Right hindlimb (tissue), 1 donor: Measurements from ENCODE around the gene RND1.
A peak's percentile ranks its signal among the peaks of the same experiment; 100 is the strongest.
"Not testable (repeated sequence)": the region's sequence is repeated elsewhere in the genome, so short reads cannot be mapped to it uniquely, and the experiment has no call there.

Source experiments
- DNase-seq: peaks from one replicate; pipeline ENCODE4 v3.0.0-alpha.2; 2018

The RND1 gene

DNA sequence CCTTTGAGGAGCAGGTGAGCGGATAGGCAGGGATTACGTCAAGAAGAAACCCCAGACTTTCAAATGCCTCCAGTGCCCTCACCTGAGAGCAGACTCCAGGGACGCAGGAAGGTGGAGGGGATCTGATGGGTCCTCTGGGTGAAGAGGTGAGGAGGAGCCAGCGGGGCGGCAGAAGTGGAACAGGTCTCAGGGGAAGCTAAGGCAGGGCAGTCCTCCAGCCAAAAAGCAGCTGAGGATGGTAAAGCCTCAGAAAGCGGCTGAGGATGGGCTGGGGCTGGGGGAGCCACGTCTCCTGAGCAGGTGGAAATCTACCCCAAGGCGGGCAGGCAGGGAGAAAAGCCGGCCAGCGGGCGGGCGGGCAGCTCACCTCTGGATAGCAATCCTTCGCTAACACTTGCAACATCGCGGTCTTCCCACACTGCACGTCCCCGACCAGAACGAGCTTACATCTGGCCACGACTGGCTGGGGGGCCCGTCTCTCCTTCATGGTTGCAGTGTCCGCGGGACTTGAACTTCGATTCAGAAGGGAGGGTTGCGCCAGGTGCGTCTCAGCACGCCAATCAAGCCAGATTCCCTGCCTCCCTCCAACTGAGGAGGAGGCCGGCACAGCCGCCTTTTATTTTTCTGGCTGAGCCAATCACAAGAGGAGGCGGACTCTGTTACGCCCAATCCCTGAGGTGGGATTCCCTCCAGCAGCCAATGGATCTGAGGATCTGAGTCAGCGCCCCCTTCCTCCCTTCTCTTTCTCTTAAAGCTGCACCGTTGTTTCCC, at the start of gene RND1:
TSS of gene RND1 (minus strand) at position 590 of the 771 bp plus-strand sequence. CDS start at position 487, 103 bp downstream.
- peak; percentile 93 for DNase-seq

DNA sequence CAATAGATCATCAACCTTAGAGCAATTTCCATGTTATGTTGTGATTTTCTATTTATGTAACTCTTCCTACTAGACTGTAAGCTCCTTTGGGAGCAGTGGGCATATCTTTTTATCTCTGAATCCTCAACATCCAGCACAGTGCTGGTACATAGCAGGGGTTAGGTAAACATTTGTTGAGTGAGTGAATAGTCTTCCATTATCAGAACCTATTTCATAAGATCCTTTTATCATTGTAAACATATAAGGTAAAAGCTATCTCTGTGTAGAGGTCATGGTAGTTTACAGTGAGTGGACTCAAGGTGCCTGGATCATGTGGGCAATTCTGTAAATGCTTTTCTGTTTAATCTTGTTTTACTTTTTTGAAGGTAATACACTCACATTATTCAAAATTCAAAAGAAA, 44.5 kb upstream of the RND1 start:
- no peak for DNase-seq

DNA sequence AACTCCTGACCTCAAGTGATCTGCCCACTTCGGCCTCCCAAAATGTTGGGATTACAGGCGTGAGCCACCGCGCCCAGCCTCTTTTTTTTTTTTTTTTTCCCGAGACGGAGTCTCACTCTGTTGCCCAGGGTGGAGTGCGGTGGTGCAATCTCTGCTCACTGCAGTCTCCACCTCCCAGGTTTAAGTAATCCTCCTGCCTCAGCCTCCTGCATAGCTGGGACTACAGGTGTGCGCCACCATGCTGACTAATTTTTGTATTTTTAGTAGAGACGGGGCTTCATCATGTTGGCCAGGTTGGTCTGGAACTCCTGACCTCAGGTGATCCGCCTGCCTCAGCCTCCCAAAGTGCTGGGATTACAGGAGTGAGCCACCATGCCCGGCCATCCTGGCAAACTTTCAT, 44.0 kb upstream of the RND1 start:
- not testable (repeated sequence) for DNase-seq

DNA sequence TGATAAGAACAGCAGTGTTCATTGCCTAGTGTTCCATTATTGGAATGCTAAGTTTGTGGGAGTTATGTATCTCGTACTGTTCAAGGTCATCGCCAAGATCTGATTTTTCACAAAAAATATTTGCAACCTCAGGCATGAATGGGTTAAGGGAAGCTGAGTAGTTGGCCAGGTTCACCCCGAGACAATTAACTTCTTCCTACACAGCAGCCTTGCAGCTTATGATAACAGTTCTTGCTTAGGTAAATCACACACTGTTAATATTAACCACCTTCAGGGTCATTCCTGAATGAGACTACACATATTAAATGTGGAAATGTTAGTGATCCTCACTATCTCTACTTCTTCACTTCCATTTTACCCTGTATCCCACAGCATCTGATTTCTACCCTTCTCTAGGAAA, 41.6 kb upstream of the RND1 start:
- DNase-seq: no peak

DNA sequence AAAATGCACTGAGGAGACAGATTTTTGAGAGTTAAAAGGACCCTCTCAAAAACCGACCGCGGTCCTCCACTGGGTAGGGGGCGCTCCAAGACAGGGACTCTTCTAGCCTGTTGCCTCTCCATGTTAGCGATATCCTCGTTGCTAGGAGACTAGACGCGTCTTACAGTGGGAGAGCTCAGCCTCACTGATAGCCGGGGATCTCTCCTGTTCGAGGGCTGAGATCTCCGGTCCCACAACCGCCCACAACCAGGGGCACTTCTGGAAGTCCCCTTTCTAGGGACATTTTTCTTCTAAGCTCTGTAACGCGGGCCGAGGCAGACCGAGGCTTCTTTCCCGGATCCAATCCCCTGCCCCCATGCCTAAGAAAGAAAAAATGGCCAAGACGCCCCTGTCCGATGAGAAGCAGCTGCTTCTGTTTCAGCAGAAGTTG, 38.3 kb upstream of the RND1 start:
- peak; percentile 91 for DNase-seq

DNA sequence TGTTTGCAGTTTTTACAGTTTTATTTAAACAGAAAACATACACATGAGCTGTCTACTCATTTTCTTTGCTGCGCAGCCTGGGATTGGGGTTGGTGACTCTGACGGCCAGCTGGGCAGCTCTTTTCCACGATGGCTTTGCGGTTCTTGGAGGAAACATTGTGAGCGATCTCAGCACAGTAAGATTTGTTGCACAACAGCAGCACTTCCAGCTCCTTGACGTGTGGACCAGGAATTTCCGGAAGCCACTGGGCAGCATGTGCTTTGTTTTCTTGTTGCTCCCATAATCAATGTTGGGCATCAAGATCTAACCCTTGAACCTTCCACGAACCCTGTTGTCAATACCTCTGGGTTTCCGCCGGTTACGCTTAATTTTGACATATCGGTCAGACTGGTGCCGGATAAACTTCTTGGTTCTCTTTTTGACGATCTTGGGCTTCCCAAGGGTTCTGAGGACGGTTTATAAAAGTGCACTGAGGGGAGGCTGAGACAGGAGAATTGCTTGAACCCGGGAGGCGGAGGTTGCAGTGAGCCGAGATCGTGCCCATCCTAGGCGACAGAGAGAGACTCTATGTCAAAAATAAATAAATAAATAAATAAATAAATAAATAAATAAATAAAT, 37.8 kb upstream of the RND1 start:
- DNase-seq: no peak

DNA sequence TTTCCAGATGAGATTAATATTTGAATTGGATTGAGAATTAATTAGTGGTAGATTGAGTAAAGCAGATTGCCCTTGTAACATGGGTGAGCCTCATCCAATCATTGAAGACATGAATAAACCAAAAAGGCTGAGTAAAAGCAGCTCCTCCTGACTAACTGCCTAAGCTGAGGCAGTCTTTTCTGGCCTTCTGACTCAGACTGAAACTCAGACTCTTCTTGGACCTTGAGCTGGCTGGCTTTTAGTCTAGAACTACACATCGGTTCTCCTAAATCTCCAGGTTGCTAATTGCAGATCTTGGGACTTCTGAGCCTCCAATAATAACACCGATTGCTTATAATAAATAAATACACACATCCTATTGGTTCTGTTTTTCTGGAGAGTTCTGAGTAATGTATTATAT, 35.6 kb upstream of the RND1 start:
- no peak for DNase-seq

DNA sequence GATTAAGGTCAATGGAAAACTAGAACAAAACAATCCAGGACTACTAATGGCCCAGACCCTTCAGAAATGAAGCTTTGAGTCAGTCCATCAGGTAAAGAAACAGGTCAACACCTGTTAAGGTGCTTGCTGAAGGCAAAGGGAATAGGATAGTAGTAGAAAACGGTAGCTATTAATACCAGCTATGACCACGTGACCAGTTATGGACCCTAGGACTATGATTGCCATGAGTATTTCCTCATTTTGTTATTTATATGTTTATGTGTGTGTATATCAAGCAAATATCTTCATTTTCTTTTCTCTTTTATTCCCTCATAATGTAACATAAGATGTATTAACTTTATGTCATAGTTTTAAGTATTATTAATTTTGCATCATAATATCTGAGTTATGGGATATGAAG, 34.0 kb upstream of the RND1 start:
- no peak for DNase-seq

DNA sequence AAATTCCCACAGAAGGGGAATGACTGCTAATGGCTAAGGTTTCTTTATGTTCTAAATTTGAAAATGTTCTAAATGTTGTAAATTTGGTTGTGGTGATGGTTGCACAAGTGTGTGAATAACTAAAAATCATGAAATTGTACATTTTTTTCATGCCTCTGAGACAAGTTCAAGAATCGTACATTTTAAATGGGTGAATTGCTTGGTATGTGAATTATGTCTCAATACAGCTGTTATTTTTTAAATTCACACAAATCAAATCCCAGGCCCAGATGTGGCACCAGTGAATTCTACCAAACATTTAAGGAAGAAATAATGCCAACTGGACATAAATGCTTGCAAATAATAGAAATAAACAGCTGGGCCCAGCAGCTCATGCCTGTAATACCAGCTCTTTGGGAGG, 28.6 kb upstream of the RND1 start:
- DNase-seq: no peak

DNA sequence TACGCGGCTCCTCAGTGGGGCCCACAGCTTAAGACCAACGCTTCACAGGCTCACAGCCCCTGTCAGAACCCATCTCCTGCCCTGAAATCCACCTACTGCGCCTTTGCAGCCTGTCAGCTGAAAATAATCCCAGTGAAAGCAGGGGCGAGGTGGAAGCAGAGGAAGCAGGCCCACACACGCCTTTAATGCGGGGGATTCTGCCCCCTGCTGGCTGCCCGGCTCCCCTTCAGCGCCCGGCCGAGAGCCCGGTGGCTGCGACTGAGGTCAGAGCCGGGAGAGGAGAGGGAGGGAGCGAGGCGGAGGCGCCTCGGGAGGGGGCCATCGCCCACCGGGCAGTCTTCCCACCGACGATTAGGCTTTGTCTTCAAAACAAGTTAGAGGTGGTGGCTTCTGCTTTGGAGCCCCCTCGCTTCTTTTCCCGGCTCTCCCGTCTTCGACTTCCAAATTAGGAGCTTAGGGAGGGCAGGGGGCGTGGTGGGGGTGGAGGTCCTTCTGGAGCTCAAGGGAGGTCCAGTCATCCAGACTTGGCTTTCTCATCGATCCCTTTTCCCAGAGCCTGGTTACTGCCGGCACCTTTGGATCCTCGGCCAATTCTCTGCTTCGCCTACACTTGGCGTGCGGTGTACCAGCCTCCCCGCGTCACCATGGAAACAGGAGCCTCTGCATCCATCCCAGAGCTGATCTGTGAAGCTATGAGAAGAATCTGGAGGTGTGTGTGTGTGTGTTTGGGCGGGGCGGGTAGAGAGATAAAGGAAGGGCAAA, 25.2 kb upstream of the RND1 start:
- DNase-seq: peak; percentile 88

DNA sequence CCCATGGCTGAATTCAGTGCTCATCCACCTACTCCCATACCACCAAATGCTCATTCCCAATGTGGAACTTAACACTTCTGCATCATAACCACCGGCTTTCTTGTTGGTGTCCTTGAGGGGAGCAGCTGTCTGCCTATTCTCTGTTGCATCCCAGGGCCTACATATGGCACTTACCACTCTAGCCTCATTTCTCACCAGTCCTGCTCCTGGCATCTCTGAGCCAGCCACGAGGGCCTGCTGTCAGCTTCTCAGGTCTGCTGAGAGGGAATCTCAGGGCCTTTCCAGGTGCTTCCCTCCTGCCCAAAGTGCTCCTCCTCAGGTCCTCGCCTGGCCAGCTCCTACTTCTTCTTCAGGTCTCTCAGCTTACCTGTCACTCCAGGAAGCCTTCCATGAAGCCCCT, 24.0 kb upstream of the RND1 start:
- no peak for DNase-seq

DNA sequence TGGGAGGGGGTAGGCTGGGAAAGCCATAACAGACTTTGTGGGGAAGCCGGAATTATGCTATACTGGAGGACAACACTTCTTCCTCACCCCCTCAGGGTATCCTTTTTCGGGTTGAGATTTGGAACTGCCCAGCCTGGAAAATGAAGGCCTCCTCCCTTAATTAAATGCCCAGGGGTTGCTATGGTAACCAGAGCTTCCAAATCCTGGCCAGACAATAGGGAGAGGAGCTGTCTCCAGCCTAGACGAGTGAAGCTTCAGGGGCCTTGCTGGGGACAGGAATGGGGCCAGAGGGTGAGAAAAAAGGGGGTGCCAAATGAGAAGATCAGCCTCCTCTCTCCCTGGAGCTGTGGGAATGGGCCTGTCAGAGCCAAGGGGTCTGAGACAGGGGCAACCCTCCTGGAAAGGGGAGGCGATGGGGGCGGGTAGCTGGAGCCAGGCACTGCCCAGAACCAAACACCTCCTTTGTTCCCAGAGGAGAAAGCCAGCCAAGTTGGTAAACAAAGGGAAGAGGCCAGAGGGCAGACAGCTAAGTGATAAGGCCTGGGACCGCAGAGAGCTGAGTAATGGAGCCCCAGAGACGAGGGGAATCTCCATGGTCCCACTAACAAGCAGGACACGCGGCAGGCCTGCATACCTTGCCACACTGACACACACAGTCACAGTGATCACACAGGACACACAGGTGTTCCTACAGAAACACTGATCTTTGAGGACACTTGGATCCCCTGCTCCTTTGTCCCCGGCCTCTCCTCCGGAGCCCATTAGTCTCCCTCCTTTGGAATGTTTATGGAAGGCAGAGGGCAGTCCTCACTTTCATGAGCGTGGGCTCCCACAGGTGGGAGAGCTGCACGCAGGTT, 17.9 kb upstream of the RND1 start:
- no peak for DNase-seq

DNA sequence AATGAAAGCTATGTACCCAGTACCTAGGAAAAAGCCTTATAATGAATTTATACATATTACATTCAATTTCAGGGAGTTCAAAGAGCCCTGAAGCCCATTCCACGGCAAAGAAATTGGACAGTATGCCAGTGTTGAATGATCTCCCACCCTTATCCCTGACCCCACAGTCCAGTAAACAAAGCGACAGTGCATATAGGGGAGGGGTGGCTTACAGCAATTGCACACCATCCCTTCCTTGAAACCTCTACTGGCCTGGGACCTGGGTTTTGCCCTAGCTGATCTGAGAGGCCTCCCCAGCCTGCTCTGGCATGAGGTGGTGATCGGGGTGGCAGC, 17.3 kb upstream of the RND1 start:
- DNase-seq: no peak

DNA sequence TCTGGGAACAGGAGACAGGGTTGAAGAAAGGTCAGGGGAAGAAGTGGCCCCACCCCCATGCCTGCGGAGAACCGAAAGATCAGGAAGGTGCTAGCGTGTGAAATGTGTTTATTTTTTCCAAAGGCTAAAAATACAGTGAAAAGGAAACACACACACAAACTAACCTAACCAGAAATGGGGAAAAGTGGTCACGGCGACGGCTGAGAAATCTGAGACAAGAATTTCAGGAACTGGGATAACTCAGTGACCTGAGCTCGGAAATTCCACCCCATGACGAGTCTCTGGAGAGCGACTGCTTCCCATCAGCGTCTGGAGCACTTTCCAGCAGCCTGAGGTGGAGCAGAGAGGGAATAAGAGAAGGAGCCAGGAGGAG, 16.6 kb upstream of the RND1 start:
- DNase-seq: peak; percentile 50

DNA sequence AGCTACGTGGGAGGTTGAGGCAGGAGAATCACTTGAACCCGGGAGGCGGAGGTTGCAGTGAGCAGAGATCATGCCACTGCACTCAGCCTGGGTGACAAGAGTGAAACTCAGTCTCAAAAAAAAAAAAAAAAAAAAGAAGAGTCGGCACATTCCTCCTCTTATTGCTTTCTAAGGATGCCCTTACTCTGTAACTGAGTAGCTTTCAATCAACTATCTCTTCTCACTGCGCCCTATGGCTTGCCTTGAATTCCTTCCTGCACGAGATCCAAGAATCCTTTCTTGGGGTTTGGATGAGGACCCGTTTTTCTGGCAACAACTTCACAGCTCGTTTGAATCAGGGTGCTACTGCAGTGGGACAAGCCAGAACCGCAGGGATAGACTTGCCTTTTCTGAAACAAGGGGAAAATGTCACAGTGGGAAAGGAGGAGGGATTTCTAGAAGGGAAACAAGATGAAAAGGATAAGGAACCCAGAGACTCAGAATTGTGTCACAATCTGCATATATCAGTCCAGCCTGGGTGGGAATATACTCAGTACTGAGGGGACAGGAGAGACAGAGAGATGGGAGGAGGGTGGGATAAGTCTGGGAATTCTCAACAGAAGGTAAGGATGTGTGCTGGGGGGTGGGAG, 16.1 kb upstream of the RND1 start:
- no peak for DNase-seq

DNA sequence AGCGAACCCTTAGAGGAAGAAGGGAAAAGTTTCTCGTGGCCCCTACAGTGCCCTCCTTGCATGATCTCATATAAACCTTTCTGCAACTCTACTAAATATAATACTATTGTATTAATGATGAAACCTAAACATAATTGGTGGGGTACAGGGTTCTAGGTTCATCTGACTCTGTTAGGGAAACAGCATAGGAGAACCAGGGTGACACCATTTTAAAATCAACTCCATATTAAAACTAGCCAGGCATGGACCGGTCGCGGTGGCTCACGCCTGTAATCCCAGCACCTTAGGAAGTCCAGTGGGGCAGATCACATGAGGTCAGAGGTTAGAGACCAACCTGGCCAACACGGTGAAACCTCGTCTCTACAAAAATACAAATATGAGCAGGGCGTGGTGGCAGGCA, 15.0 kb upstream of the RND1 start:
- DNase-seq: no peak

DNA sequence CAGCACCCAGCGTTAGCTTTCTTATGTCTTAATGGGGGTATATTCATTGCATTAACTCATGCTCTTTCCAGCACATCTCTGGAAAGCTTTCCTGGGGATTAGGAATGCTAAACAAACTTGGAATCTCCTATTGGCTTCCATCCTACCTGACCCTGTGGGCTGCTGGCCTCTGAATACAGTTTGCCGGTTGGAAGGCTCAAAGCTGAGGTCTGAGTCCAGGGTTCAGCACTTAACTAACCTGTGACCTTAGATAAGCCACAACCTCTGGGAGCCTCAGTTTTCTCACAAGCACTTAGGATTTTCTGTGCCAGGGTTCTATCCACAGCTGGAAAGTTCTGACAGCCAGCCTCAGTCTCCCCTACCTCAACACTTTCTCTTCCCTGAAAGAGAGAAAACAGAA, 12.9 kb upstream of the RND1 start:
- DNase-seq: no peak

DNA sequence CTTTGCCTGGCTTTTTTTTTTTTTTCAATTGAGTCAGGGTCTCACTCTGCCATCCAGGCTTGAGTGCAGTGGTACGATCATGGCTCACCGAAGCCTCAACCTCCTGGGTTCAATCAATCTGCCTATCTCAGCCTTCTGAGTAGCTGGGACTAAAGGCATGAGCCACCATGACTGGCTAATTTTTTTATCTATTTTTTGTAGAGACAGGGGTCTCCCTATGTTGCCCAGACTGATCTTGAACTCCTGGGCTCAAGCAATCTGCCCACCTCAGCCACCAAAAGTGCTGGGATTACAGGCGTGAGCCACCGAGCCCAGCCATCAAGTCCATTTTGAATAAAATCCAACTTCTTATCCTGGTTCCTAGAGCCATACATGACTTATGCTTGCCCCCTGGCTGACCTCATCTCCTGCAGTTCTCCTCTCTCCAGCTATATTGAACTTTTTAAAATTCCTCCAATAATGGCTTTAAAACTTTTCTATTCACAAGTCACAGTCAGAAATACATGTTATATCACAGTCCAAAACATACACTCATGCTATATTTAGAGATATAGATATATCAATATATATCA, 10.4 kb upstream of the RND1 start:
- no peak for DNase-seq

DNA sequence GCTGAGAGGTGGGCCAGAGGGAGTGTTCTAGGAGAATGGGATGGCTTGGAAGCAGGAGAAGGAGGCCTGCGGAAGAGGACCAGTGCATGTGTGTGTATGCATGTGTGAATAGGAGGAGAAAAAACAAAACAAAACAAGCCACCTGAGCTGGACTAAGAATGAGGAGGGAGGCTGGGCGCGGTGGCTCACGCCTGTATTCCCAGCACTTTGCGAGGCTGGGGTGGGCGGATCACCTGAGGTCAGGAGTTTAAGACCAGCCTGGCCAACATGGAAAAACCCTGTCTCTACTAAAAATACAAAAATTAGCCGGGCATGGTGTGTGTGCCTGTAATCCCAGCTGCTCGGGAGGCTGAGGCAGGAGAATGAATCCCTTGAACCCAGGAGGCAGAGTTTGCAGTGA, 7.9 kb upstream of the RND1 start:
- DNase-seq: not testable (repeated sequence)

DNA sequence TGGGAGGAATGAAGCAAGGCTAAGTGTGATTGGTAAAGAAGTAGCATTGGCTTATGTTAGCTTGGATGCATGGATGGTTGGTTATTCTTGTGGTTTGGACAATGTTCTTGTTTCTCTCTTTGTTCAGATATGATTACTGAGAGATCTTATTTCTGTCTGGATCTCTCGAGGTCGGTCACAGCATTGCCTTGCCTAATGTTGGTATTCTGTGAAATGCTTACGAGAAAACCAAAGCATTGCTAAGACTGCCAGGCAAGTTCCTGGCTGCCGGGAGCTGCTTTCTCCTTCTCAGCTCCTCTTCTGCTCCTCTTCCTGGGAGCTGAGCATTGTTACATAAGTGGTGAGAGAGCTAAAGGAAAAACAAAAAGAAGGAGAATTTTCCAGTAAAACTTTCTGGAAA, 7.4 kb upstream of the RND1 start:
- DNase-seq: no peak

DNA sequence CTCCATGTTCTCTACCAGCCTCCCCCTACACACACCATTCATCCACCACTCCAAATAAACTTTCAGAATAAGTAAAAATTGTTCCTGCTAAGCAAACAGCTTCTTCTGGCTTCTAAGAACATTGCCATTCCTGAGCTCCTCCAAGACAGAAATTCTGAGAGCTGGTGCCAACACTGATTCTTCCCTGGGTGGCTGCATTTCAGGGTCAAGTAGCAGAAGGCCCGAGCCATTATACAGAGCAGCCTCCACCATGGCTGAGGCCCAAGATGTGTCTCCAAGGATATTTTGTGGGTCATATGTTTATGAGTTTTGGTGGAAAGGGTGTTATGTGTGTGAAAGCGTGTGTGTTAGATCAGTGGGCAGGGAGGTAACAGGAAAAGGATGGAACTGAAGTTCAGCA, 3.5 kb upstream of the RND1 start:
- DNase-seq: no peak

DNA sequence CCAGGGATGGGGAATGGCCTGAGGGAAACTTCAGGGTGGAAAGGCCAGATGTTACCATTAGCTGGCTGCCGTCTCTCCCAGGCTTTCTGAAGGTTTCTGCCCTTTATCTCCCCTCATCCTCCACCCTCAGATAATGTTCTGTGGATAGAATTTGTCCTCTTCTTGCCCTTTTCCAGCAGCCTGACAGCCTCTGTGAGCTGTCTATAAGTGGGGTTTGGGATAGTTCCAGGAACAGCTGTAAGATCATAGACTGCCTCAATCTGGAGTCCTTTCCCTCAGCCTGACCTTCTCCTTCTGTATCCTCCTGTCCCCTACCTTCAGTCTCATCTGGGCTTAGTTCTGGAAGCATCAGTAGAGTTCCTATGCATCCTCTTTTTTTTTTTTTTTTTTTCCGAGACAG, 2.8 kb upstream of the RND1 start:
- no peak for DNase-seq
